DND-41 (cell line): ENCODE data around the gene KIF4B.

Source experiments
- CTCF ChIP-seq: IDR thresholded peaks from 2 replicates; pipeline ENCODE4 v1.5.1; 2012; ENCODE audit warnings: borderline replicate concordance, low read length, moderate library complexity, mild to moderate bottlenecking; ENCODE audit not compliant: poor library complexity, severe bottlenecking; ENCODE audit errors: extremely low read depth
- EZH2 ChIP-seq: IDR thresholded peaks from 3 replicates; pipeline ENCODE4 v1.6.1; 2012; ENCODE audit warnings: borderline replicate concordance, low read depth, mild to moderate bottlenecking, moderate library complexity, low read length, inconsistent platforms; ENCODE audit not compliant: severe bottlenecking

GRCh38 chr5:154984946-154985516 is 28.5 kb upstream of the KIF4B start:
- TF ChIP-seq CTCF, result no peak
- TF ChIP-seq EZH2, result no peak
